CD4-positive, alpha-beta T cell treated with Interleukin-21 for 1 hour (primary cell): ENCODE results near the gene FCER1A.
"Not testable (repeated sequence)": the region's sequence is repeated elsewhere in the genome, so short reads cannot be mapped to it uniquely, and the experiment has no call there.

Experiments used
- DNase-seq: peaks from one replicate; pipeline ENCODE4 v3.0.0-alpha.2; 2020

The FCER1A gene

DNA sequence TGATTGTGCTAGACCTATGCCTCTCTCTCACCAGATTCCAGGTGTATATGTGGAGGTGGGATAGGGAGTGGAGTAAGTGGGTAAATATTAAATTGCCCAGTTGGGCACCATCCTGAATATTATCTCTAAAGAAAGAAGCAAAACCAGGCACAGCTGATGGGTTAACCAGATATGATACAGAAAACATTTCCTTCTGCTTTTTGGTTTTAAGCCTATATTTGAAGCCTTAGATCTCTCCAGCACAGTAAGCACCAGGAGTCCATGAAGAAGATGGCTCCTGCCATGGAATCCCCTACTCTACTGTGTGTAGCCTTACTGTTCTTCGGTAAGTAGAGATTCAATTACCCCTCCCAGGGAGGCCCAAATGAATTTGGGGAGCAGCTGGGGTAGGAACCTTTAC is at the start of gene FCER1A:
FCER1A (plus strand) TSS at position 242 of the 400 bp plus-strand sequence; CDS start at position 271, 29 bp downstream.
- DNase-seq: no peak

GRCh38 chr1:159261311-159261710 is 40.8 kb upstream of the FCER1A start:
- no peak for DNase-seq

- DNase-seq: no peak
Observed at GRCh38 chr1:159261721-159262494, 40.2 kb upstream of the FCER1A start.

DNA sequence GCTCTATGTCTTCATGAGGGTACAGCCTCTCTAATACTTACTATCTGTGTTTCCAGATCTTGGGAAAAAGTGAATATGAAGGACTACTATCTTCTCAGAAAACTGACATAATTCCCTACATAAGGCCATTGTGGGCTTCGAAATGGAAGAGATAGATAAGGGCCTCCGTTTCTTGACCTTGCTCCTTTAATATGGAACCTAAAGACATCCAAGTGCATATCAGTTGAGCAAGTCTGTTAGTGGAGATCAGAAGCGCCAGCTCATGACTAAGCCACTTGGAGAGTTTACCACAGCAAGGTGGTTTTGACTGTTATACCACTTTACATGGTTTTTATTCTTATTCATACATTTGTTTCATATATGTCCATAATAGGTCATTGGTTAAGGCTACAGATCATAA is 35.3 kb upstream of the FCER1A start:
- DNase-seq: no peak

DNA sequence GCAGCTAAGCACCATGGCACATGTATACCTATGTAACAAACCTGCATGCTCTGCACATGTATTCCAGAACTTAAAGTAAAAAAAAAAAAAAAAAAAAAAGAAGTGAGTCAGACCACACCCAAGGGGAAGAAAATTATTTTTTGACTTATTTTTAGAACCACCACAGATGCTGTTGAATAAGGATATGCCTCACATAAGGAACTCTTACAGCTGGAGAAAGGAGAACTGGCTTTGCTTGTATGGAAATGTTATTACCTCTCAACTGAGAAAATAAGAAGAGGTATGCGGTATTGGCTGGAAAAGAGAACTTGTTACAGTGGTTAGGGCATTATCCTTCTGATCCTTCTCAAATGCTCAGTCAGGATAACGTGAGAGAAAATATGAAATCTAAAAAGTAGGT is 27.5 kb upstream of the FCER1A start:
- no peak for DNase-seq

DNA sequence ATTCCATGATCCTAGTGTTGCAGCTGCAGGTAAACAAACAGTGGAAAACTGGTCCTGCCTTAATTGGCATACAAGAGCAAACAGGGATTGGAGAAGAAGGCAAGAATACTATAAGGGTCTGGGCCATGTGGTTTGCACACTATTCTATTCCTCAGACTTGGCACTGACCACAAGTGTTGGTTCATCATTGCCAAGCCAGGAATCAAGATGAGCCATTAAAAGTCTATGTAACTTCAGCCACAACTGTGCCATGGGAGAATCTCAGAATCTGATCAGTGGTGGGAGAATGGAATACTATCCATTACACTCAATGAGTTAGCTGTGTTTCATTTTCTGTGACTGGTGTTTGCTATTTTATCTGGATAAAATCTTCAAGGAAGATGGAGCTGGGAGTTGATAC is 26.2 kb upstream of the FCER1A start:
- DNase-seq: no peak

- DNase-seq: no peak
Observed at GRCh38 chr1:159279773-159280172, 22.4 kb upstream of the FCER1A start.

- DNase-seq: no peak
Observed at GRCh38 chr1:159282118-159282517, 20.0 kb upstream of the FCER1A start.

GRCh38 chr1:159289060-159289459 is 13.1 kb upstream of the FCER1A start:
- no peak for DNase-seq

DNA sequence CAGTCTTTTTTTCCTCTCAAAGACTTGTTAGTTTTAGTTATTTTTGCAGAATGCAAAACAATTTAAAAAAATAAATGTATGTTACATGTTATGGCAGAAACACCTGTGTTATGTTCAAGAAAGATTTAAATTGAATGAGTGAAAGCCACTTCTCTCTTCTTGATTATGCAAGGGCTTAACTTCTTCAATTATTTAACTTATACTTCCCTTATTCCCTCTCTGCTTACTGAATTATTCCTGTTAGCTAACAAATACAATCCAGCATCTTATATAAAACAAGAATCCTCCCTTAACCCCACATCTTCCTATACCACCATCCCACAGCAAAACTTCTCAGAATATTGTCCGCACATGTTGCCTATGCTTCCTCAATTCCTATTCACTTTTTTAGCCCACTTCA is 10.7 kb upstream of the FCER1A start:
- DNase-seq: no peak

- DNase-seq: no peak
Observed at GRCh38 chr1:159296706-159297375, 5.3 kb upstream of the FCER1A start.

- DNase-seq: no peak
Observed at GRCh38 chr1:159300146-159300545, 2.0 kb upstream of the FCER1A start.

DNA sequence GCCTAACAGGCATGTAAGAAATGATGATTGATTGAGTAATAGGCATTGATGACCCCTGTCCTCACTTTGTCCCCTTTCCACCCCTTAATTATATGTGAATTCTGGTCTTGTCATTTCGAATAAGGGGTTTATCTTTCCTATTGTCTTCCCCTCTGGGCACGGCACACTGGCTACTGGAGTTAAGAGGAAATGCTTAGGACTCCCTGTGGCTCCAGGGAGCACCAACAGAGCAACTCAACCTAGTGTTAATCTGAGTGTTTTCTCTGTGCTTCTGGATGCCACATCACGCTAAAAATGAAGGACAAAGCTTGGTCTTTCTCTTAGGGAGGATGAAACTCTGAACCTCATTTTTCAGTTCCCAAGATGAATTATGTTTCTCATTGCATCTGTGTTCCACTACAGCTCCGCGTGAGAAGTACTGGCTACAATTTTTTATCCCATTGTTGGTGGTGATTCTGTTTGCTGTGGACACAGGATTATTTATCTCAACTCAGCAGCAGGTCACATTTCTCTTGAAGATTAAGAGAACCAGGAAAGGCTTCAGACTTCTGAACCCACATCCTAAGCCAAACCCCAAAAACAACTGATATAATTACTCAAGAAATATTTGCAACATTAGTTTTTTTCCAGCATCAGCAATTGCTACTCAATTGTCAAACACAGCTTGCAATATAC is 5.3 kb downstream of the FCER1A start:
- DNase-seq: no peak

GRCh38 chr1:159311679-159312078 is 9.5 kb downstream of the FCER1A start:
- no peak for DNase-seq

DNA sequence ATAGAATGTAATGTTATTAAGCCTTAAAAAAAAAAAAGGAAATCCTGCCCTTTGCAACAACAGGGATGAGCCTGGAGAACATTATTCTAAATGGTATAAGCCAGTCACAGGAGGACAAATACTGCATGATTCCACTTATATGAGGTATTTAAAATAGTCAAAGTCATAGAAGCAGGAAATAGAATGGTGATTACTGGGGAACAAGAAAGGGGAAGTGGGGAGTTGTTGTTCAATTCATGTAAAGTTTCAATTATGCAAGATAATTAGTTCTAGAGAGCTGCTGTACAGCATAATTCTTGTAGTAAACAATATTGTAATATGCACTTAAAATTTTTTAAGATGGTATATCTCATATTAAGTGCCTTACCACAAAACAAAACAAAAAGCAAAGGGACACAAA is 13.2 kb downstream of the FCER1A start:
- no peak for DNase-seq

- no peak for DNase-seq
Observed at GRCh38 chr1:159318784-159319551, 16.8 kb downstream of the FCER1A start.

DNA sequence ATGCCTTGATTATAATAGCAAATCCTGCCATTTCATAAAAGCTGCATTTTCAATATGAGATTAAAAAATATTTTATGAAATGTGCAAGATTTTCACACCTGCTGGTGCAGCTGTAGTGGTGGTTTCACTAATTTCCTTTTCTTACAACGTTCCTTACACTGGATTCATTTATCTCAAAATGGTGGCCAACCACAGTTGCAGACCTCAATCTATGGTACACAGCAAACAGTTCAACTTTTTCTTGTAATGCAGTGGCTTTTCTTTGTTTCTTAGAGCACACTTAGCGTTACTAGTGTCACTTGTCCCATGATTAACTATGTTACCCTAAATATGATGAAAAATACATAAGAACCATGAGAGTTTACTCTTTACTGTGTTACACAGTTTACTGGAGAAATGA is 32.7 kb downstream of the FCER1A start:
- no peak for DNase-seq

GRCh38 chr1:159338018-159338417 is 35.9 kb downstream of the FCER1A start:
- DNase-seq: no peak

- DNase-seq: no peak
Observed at GRCh38 chr1:159339536-159339935, 37.4 kb downstream of the FCER1A start.

DNA sequence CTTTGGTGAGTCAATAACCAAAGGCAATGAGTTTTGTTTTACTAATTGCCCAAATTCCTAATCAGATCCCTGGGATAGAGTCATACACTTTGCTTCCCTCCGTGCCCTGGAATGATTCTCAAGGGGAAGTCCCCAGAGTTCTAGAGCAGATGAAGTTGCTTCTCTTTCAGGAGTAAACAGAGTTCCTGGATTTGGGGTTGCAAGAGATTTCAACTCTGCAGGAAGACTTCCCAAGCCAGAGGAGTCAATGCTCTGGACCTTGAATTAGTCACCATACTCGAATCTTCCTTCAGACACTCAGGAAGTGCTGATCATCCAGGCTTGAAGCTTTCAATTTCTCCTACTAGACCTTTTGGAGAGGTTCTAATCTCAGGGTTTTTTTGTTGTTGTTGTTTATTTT is 39.6 kb downstream of the FCER1A start:
- DNase-seq: no peak

- DNase-seq: no peak
Observed at GRCh38 chr1:159342761-159343425, 40.8 kb downstream of the FCER1A start.

DNA sequence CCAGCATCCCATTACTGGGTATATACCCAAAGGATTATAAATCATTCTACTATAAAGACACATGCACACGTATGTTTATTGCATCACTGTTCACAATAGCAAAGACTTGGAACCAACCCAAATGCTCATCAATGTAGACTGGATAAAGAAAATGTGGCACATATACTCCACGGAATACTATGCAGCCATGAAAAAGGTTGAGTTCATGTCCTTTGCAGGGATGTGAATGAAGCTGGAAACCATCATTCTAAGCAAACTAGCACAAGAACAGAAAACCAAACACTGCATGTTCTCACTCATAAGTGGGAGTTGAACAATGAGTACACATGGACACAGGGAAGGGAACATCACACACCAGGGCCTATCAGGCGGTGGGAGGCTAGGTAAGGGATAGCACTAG is 47.2 kb downstream of the FCER1A start:
- not testable (repeated sequence) for DNase-seq

- DNase-seq: no peak
Observed at GRCh38 chr1:159352436-159352835, 50.3 kb downstream of the FCER1A start.
